Measurements from ENCODE around the gene ENO4. TPM values are rescaled to one million over a fixed set of nuclear protein-coding genes. Genes with fewer than 3 reads are reported as not detected.

ENO4 gene
- total RNA-seq, 1 experiment from 2014 or later, result 0.12 TPM

DNA sequence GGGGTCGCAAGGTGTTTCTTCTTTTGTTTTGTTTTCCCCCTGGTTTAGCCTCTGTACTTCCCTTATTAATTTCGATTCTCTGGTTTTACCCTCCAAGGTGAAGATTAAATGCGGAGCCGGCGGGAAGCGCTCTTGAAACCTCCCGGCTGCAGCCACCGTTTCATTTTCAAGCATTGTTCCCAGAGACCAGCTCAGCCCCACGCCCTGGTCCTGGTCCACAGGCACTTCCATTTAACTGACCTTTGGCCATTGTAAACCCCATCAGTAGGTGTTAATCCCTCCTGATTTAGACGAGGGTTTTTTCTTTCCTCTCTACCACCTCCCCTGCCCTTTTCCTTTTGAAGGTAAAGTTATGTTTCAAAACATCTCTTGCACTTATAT lies 39.2 kb upstream of the ENO4 start:
- H3K4me3 Mint-ChIP-seq (ENCODE audit: low read depth, unreplicated experiment), result peak overlapping the region; percentile 64
- H3K27ac Mint-ChIP-seq (ENCODE audit: unreplicated experiment), result no peak overlapping the region
- no peaks in the 10 kb centered on the region for H3K4me1 Mint-ChIP-seq (ENCODE audit: low read depth, unreplicated experiment)
- peaks cover 18% of the 10 kb centered on the region for H3K27me3 Mint-ChIP-seq (ENCODE audit: unreplicated experiment)
- TF ChIP-seq, protein P1, sequence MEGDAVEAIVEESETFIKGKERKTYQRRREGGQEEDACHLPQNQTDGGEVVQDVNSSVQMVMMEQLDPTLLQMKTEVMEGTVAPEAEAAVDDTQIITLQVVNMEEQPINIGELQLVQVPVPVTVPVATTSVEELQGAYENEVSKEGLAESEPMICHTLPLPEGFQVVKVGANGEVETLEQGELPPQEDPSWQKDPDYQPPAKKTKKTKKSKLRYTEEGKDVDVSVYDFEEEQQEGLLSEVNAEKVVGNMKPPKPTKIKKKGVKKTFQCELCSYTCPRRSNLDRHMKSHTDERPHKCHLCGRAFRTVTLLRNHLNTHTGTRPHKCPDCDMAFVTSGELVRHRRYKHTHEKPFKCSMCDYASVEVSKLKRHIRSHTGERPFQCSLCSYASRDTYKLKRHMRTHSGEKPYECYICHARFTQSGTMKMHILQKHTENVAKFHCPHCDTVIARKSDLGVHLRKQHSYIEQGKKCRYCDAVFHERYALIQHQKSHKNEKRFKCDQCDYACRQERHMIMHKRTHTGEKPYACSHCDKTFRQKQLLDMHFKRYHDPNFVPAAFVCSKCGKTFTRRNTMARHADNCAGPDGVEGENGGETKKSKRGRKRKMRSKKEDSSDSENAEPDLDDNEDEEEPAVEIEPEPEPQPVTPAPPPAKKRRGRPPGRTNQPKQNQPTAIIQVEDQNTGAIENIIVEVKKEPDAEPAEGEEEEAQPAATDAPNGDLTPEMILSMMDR (IDR thresholded peaks at IDR 0.05; ENCODE audit: unreplicated experiment), result no peak
- no peaks in the 10 kb centered on the region for H3K9me3 Mint-ChIP-seq (ENCODE audit: low read depth, unreplicated experiment)
- intact Hi-C loops (cut with micrococcal nuclease; ENCODE audit: unreplicated experiment), result no loop called here
- no TSS peak for BruUV-seq (replicated peaks)
- DNase-seq, result no peak
- CTCF ChIA-PET, result interaction anchor here (1.0 to 1.2 kb wide), 2 partner anchors 29 to 365 kb away, joined by 5 to 7 read pairs; no protein-coding TSS in a partner anchor
- no peaks in the 10 kb centered on the region for H3K36me3 Mint-ChIP-seq (ENCODE audit: insufficient read depth, unreplicated experiment)

GRCh38 chr10:116810895-116811294 lies 38.4 kb upstream of the ENO4 start:
- intact Hi-C loops (cut with micrococcal nuclease; ENCODE audit: unreplicated experiment), result no loop called here
- DNase-seq, result no peak
- no peak overlapping the region for H3K4me3 Mint-ChIP-seq (ENCODE audit: low read depth, unreplicated experiment)
- CTCF ChIA-PET, result interaction anchor here (0.7 kb wide), 2 partner anchors 19 to 123 kb away, joined by 5 to 9 read pairs; no protein-coding TSS in a partner anchor
- no peak overlapping the region for H3K27ac Mint-ChIP-seq (ENCODE audit: unreplicated experiment)
- H3K36me3 Mint-ChIP-seq (ENCODE audit: insufficient read depth, unreplicated experiment), result no peaks in the 10 kb centered on the region
- H3K27me3 Mint-ChIP-seq (ENCODE audit: unreplicated experiment), result peaks cover 18% of the 10 kb centered on the region
- H3K4me1 Mint-ChIP-seq (ENCODE audit: low read depth, unreplicated experiment), result no peaks in the 10 kb centered on the region
- BruUV-seq (replicated peaks), result no TSS peak
- TF ChIP-seq, protein P1 (IDR thresholded peaks at IDR 0.05; ENCODE audit: unreplicated experiment), result no peak
- H3K9me3 Mint-ChIP-seq (ENCODE audit: low read depth, unreplicated experiment), result no peaks in the 10 kb centered on the region

DNA sequence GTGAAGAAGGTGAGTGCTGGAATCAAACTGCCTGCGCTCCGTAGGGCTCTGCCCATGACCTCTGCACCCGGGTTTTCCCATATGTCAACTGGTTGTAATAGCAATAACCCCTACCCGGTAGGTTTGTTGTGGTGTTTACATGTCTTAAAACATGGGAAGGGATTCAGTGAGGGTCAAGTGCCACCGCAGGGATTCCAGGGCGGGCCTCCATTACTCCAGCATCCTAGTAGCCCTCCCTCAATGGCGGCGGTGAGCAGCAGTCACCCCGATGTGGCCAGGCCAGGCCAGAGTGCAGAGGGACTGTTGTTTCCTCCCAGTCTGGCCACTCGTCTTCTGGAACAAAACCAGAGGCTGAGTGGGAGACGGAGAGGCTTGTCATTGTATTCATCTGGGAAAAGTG lies 37.6 kb upstream of the ENO4 start:
- Mint-ChIP-seq H3K27me3 (ENCODE audit: unreplicated experiment) (peaks cover 18% of the 10 kb centered on the region), H3K4me3 (ENCODE audit: low read depth, unreplicated experiment) (no peak overlapping the region), H3K4me1 (ENCODE audit: low read depth, unreplicated experiment) (no peaks in the 10 kb centered on the region), H3K9me3 (ENCODE audit: low read depth, unreplicated experiment) (no peaks in the 10 kb centered on the region), H3K27ac (ENCODE audit: unreplicated experiment) (no peak overlapping the region), H3K36me3 (ENCODE audit: insufficient read depth, unreplicated experiment) (no peaks in the 10 kb centered on the region)
- intact Hi-C loops (cut with micrococcal nuclease; ENCODE audit: unreplicated experiment), result no loop called here
- CTCF ChIA-PET, result no interaction called here
- no peak for DNase-seq
- TF ChIP-seq, protein P1 (IDR thresholded peaks at IDR 0.05; ENCODE audit: unreplicated experiment), result no peak
- BruUV-seq (replicated peaks), result no TSS peak

DNA sequence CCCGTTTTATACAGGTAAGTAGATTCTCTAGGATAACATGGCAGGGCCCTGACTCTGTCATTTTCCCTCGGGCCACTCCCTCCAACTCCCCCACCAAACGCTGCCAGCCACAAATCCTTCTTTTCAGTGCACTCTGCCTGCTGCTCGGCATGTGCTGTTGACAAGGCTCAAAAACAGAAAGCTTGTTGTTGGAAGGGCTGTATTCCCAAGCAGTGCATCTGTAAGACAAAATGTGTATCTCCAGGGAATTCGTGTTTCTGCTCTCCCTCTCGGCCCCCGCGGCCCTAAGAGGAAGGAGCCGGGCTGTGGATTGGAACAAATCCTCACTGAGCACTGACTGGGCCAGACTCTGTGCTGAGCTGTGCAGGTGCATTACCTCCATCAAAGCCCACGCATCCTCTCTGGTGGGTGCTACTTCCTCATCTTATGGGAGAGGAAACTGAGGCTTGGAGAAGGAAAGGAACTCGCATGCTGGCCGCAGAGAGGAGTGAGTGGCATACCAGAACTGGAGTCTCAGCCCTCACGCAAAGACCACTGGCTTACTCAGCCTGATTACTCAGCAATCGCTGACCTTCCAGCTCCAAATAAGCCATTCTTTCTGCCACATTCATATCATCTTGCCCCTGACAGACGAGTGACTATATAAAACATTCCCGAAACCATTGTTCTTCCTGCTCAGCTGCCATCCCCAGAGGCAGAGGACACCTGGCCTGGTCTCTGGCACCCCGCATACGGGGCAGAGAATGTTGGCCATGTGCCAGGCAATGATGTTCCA lies 33.5 kb upstream of the ENO4 start:
- CTCF ChIA-PET, result no interaction called here
- Mint-ChIP-seq H3K9me3 (ENCODE audit: low read depth, unreplicated experiment) (peaks cover 6% of the 10 kb centered on the region), H3K4me3 (ENCODE audit: low read depth, unreplicated experiment) (no peak overlapping the region), H3K27me3 (ENCODE audit: unreplicated experiment) (peaks cover 45% of the 10 kb centered on the region), H3K4me1 (ENCODE audit: low read depth, unreplicated experiment) (no peaks in the 10 kb centered on the region), H3K36me3 (ENCODE audit: insufficient read depth, unreplicated experiment) (peaks cover 7% of the 10 kb centered on the region), H3K27ac (ENCODE audit: unreplicated experiment) (no peak overlapping the region)
- TF ChIP-seq, protein P1 (IDR thresholded peaks at IDR 0.05; ENCODE audit: unreplicated experiment), result no peak
- intact Hi-C loops (cut with micrococcal nuclease; ENCODE audit: unreplicated experiment), result no loop called here
- no peak for DNase-seq
- no TSS peak for BruUV-seq (replicated peaks)

All from Calu3 (cell line).